ENCODE measurements around the gene EEF2KMT.

DNA sequence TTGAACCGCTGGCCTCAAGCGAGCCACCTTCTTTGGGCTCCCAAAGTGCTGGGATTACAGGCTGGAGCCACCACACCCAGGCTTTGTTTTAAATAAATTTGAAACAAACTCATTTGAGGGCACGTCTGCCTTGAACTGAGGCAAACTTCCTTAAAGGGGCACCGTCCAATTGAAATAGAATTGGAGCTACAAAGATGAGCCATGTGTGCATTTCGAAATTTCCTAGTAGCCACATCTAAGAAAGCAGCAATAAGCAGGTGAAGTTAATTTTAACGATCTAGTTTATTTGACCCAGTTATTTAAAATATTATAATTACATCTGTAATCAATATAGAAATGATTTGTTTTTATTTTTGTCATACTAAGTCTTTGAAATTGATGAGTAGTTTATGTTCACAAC, 31.1 kb downstream of the EEF2KMT start:
- TF ChIP-seq CTCF (conservative IDR thresholded peaks at IDR 0.05; ENCODE audit: low read length) (no peak), EZH2phosphoT487 (IDR thresholded peaks at IDR 0.05; ENCODE audit: borderline replicate concordance, low read depth, low read length) (no peak)
